Upper lobe of left lung (tissue), 4 donors: ENCODE results near the gene MAJIN.

Experiments
- CTCF ChIP-seq, 6 experiments: fragments of 450-650 bp in 4 of 6; fragments of 200-600 bp in 2 of 6; sonication (generic) in 2 of 6; IDR thresholded peaks; one replicate each; pipeline ENCODE4 v1.5.1; 2016 to 2019; ENCODE audit warnings: antibody characterized with exemption in 6 of 6
- POLR2A ChIP-seq, 4 donors: fragments of 450-650 bp; IDR thresholded peaks; one replicate each; pipeline ENCODE4 v1.5.1; 2016 to 2017; ENCODE audit warnings: antibody characterized with exemption in 4 of 4, mild to moderate bottlenecking in 2 of 4

- no peak for TF ChIP-seq POLR2A (IDR thresholded peaks at IDR 0.05)
- TF ChIP-seq CTCF (IDR thresholded peaks at IDR 0.05), result no peak
Observed at GRCh38 chr11:64898541-64898940, 73.4 kb downstream of the MAJIN start.
